ENCODE data around the gene HOXB2.

The HOXB2 gene

DNA sequence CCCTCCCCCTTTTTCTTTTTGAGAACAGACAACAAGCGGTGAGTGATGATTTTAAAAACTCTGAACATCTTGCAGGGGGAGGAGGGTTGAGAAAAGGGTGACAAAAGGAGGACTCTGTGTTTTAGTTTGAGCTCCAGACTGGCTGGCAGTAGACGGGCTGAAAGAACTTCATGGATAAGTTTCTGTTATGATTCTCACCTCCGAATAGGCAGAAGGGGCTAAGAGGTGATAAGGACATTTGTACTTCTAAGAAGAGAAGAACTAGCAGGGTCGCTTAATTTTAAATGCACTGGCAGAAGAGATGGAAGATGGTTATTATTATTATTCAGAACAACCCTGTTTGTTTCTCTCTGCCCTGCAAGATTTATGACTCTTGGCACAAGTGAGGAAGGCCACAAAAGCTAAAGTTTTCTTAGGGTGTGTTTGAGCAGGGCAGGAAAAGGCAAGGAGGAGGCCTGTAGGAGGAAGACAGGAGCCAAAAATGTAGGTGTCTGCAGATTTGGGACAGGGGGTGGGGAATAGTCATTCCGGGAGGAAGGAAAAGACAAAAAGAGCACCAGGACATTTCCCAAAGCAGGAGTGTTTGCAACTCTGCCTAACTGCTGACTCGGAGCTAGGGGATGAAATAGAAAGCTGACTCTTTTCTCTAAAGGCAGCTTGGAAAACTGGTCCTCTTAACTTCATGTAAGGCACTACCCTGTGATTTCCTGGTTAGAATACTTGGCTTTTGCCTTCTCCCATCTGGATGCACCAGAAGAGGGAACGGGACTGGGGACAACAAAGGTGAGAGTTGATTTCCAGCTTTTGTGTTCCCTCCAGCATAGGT, 11.9 kb upstream of the HOXB2 start:
- WGBS (ENCODE audit: extremely low coverage, insufficient coverage, low lambda C conversion rate): no CpG with 5 or more reads among the region's 7 CpGs

DNA sequence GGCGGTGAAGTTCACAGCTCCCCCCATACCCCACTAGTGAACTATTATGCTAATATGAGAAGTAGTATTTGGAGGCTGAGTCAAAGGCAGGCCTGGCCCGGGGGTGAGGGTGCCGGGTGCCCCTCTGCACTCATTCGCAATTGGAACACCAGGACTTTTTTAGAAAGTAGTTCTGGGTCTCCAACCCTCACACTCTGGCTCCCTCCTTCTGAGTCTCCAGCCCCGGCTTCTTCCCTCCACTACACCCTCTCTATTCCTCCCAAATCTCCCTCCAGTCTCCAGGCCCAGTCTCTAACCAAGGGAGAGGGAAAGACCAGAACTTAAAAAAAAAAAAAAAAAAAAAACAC, 11.3 kb upstream of the HOXB2 start:
- H3K56ac ChIP-seq (ENCODE audit: low read length): no peak overlapping the region
- H3K4ac ChIP-seq (ENCODE audit: low read depth, low read length): no peak overlapping the region
- H3K9ac ChIP-seq (ENCODE audit: low read length): no peak overlapping the region
- no peak overlapping the region for H2AK5ac ChIP-seq (ENCODE audit: low read length)
- H4K8ac ChIP-seq (ENCODE audit: low read depth, low read length): no peak overlapping the region
- H3K79me1 ChIP-seq (ENCODE audit: low read length): no peaks in the 10 kb centered on the region
- no peaks in the 10 kb centered on the region for H3K79me2 ChIP-seq (ENCODE audit: control insufficient read depth, insufficient read depth, low read length)
- no peak overlapping the region for H3K27ac ChIP-seq (ENCODE audit: low read depth, low read length)
- H3K23ac ChIP-seq (ENCODE audit: low read length): no peak overlapping the region
- peaks cover 85% of the 10 kb centered on the region for H3K27me3 ChIP-seq (ENCODE audit: insufficient read depth, low read length, poor library complexity)
- no peak overlapping the region for H2BK5ac ChIP-seq (ENCODE audit: low read length)
- H3K36me3 ChIP-seq (ENCODE audit: control insufficient read depth, insufficient read depth, low read length): no peaks in the 10 kb centered on the region
- no CpG with 5 or more reads among the region's 5 CpGs for WGBS (ENCODE audit: extremely low coverage, insufficient coverage, low lambda C conversion rate)
- H3K4me2 ChIP-seq (ENCODE audit: low read length): no peak overlapping the region
- H3K18ac ChIP-seq (ENCODE audit: low read length): no peak overlapping the region
- H4K5ac ChIP-seq (ENCODE audit: low read length): no peak overlapping the region
- H3K4me1 ChIP-seq (ENCODE audit: control insufficient read depth, low read depth, low read length): no peaks in the 10 kb centered on the region
- no peak overlapping the region for H3K4me3 ChIP-seq (ENCODE audit: low read length)
- no peak for DNase-seq
- H2BK15ac ChIP-seq (replicated peaks; ENCODE audit: low read depth): no peak overlapping the region
- H2BK120ac ChIP-seq (ENCODE audit: low read depth, low read length): no peak overlapping the region

More for the DNA sequence above, 11.9 kb upstream of the HOXB2 start:
- H2BK15ac ChIP-seq (replicated peaks; ENCODE audit: low read depth): no peak overlapping the region
- H3K79me1 ChIP-seq (ENCODE audit: low read length): no peaks in the 10 kb centered on the region
- H3K23ac ChIP-seq (ENCODE audit: low read length): no peak overlapping the region
- H2BK5ac ChIP-seq (ENCODE audit: low read length): no peak overlapping the region
- no peak overlapping the region for H4K8ac ChIP-seq (ENCODE audit: low read depth, low read length)
- no peak overlapping the region for H2BK120ac ChIP-seq (ENCODE audit: low read depth, low read length)
- no peak overlapping the region for H3K27ac ChIP-seq (ENCODE audit: low read depth, low read length)
- H3K56ac ChIP-seq (ENCODE audit: low read length): no peak overlapping the region
- H3K27me3 ChIP-seq (ENCODE audit: insufficient read depth, low read length, poor library complexity): peaks cover 85% of the 10 kb centered on the region
- H2AK5ac ChIP-seq (ENCODE audit: low read length): no peak overlapping the region
- no peaks in the 10 kb centered on the region for H3K36me3 ChIP-seq (ENCODE audit: control insufficient read depth, insufficient read depth, low read length)
- H3K79me2 ChIP-seq (ENCODE audit: control insufficient read depth, insufficient read depth, low read length): no peaks in the 10 kb centered on the region
- no peak overlapping the region for H3K9ac ChIP-seq (ENCODE audit: low read length)
- no peak for DNase-seq
- no peak overlapping the region for H3K18ac ChIP-seq (ENCODE audit: low read length)
- H3K4me3 ChIP-seq (ENCODE audit: low read length): no peak overlapping the region
- H3K4ac ChIP-seq (ENCODE audit: low read depth, low read length): no peak overlapping the region
- H3K4me2 ChIP-seq (ENCODE audit: low read length): no peak overlapping the region
- no peak overlapping the region for H4K5ac ChIP-seq (ENCODE audit: low read length)
- H3K4me1 ChIP-seq (ENCODE audit: control insufficient read depth, low read depth, low read length): no peaks in the 10 kb centered on the region

DNA sequence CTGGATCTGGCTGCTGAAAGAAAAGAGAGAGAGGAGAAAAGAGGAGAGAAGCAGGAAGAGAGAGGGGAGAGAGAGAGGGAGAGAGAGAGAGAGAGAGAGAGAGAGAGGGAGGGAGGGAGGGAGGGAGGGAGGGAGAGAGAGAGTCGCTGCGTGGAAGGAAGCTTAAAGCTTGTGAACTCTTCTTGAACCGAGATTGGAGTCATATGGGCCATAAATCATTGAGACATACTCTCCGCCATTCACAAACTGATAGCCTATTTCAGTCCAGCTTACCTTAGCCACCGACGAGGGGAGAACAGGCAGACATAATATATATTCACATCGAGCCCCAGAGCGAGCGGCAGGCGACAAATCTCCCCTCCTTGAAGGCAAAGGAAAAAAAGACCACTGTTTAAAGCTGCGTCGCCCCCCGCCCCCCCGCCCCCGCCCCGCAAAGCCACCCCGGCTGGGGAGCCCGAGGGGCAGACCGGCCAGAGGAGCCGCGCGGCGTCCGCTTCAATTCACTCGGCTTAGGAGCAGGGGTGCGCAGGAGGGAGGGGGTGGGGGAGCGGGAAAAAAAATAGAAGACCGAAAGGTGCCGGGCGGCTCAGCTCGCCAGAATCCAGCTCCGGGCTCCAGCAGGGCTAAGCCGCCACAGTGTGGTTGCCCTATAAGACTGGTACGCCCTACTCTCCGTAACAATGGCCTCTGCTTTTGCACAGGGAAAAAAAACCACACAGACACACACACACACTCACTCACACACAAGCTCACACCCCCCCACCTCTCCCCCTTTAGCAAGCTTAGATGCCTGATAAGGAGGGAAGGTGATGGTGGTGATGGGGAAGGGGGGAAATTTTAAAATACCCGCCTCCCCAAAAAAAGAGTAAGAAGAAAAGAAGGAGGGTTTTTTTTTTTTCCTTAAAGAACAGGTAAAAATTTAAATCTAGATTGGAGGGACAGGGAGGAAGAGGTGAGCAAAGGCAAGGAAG, 10.6 kb upstream of the HOXB2 start:
- H3K18ac ChIP-seq (ENCODE audit: low read length): peak overlapping the region; percentile 22
- H2BK120ac ChIP-seq (ENCODE audit: low read depth, low read length): no peak overlapping the region
- no peak overlapping the region for H3K23ac ChIP-seq (ENCODE audit: low read length)
- no peak overlapping the region for H3K27ac ChIP-seq (ENCODE audit: low read depth, low read length)
- H3K27me3 ChIP-seq (ENCODE audit: insufficient read depth, low read length, poor library complexity): peaks cover 84% of the 10 kb centered on the region
- H3K79me2 ChIP-seq (ENCODE audit: control insufficient read depth, insufficient read depth, low read length): no peaks in the 10 kb centered on the region
- no peak overlapping the region for H2BK5ac ChIP-seq (ENCODE audit: low read length)
- H2BK15ac ChIP-seq (replicated peaks; ENCODE audit: low read depth): no peak overlapping the region
- H3K4ac ChIP-seq (ENCODE audit: low read depth, low read length): no peak overlapping the region
- H3K4me2 ChIP-seq (ENCODE audit: low read length): peak overlapping the region; percentile 14
- no peaks in the 10 kb centered on the region for H3K36me3 ChIP-seq (ENCODE audit: control insufficient read depth, insufficient read depth, low read length)
- DNase-seq: no peak
- no peaks in the 10 kb centered on the region for H3K79me1 ChIP-seq (ENCODE audit: low read length)
- H2AK5ac ChIP-seq (ENCODE audit: low read length): no peak overlapping the region
- no CpG with 5 or more reads among the region's 36 CpGs for WGBS (ENCODE audit: extremely low coverage, insufficient coverage, low lambda C conversion rate)
- H3K4me1 ChIP-seq (ENCODE audit: control insufficient read depth, low read depth, low read length): no peaks in the 10 kb centered on the region
- H3K56ac ChIP-seq (ENCODE audit: low read length): no peak overlapping the region
- no peak overlapping the region for H4K8ac ChIP-seq (ENCODE audit: low read depth, low read length)
- no peak overlapping the region for H4K5ac ChIP-seq (ENCODE audit: low read length)
- H3K4me3 ChIP-seq (ENCODE audit: low read length): no peak overlapping the region
- H3K9ac ChIP-seq (ENCODE audit: low read length): no peak overlapping the region

DNA sequence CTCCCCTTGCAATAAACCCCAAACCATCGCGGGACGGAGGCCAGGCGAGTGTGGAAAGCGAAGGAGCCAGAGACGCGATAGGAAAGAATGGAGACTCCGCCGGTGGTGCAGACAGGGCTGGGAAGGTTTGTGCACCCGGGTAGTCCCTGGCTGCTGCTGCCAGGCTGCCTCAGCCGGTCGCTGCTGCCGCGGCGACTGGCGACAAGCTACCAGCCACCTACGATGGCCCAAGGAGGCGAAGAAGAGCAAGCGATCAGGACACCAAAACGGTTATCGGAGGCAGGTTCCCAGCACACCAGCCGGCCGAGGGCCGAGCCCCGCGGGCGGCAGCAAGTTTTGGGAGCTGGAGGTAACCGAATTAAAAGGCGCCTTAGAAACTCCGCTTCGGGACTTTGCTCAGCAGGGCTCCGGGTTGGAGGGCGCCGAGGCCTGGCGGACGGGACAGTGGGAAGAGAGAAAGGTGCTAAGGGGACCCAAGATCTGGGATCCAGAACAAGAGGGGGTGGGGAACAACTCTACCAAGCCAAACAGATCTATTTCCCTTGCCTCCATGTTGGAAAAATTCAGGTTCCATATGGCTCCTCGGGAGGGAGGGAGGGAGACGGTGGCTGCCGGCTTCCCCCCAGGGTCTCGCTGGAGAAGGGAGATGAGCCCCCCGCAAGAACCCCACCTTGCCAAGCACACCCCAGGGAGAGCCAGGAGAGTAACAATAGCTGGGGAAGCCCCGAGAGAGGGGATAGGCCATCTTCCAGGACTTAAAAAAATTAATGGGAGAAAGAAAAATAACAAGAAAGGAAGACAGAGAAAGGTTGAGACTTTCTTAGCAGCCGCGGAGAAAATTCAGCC, 9.7 kb upstream of the HOXB2 start:
- no peak overlapping the region for H2BK5ac ChIP-seq (ENCODE audit: low read length)
- H3K9ac ChIP-seq (ENCODE audit: low read length): peak overlapping the region; percentile 47
- H3K4me3 ChIP-seq (ENCODE audit: low read length): no peak overlapping the region
- peak overlapping the region; percentile 23 for H3K4ac ChIP-seq (ENCODE audit: low read depth, low read length)
- H3K79me2 ChIP-seq (ENCODE audit: control insufficient read depth, insufficient read depth, low read length): no peaks in the 10 kb centered on the region
- peak overlapping the region; percentile 3 for H3K18ac ChIP-seq (ENCODE audit: low read length)
- WGBS (ENCODE audit: extremely low coverage, insufficient coverage, low lambda C conversion rate): no CpG with 5 or more reads among the region's 44 CpGs
- H2BK120ac ChIP-seq (ENCODE audit: low read depth, low read length): no peak overlapping the region
- no peaks in the 10 kb centered on the region for H3K4me1 ChIP-seq (ENCODE audit: control insufficient read depth, low read depth, low read length)
- H4K5ac ChIP-seq (ENCODE audit: low read length): no peak overlapping the region
- H3K56ac ChIP-seq (ENCODE audit: low read length): peak overlapping the region; percentile 73
- H3K79me1 ChIP-seq (ENCODE audit: low read length): no peaks in the 10 kb centered on the region
- no peak overlapping the region for H3K27ac ChIP-seq (ENCODE audit: low read depth, low read length)
- no peak overlapping the region for H4K8ac ChIP-seq (ENCODE audit: low read depth, low read length)
- H3K36me3 ChIP-seq (ENCODE audit: control insufficient read depth, insufficient read depth, low read length): no peaks in the 10 kb centered on the region
- no peak for DNase-seq
- H3K23ac ChIP-seq (ENCODE audit: low read length): no peak overlapping the region
- no peak overlapping the region for H2BK15ac ChIP-seq (replicated peaks; ENCODE audit: low read depth)
- peak overlapping the region; percentile 71 for H3K4me2 ChIP-seq (ENCODE audit: low read length)
- no peak overlapping the region for H2AK5ac ChIP-seq (ENCODE audit: low read length)
- peaks cover 82% of the 10 kb centered on the region for H3K27me3 ChIP-seq (ENCODE audit: insufficient read depth, low read length, poor library complexity)

DNA sequence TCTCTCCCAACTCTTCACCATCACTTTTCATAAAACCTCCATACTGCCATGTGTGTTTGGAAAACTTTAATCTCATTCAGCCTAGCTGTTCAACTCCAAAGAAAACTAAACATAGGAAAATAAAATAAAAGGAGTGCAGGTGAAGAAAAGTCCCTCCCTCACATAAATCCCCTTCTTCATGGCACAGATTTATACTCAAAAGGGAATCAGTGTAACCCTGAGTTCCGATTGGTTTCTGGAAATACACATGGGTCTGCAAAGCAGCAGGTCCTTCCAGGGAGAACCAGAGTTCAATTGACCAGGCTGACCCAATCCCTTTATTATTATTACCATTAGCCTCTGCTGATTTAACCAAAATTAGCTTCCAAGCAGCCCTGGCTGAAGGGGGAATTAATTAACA, 8.9 kb upstream of the HOXB2 start:
- Histone ChIP-seq H3K9ac (ENCODE audit: low read length) (no peak overlapping the region), H3K18ac (ENCODE audit: low read length) (no peak overlapping the region), H3K4me2 (ENCODE audit: low read length) (no peak overlapping the region), H3K23ac (ENCODE audit: low read length) (no peak overlapping the region), H3K4me1 (ENCODE audit: control insufficient read depth, low read depth, low read length) (no peaks in the 10 kb centered on the region), H2BK120ac (ENCODE audit: low read depth, low read length) (no peak overlapping the region), H3K79me2 (ENCODE audit: control insufficient read depth, insufficient read depth, low read length) (no peaks in the 10 kb centered on the region), H3K27ac (ENCODE audit: low read depth, low read length) (no peak overlapping the region), H2AK5ac (ENCODE audit: low read length) (no peak overlapping the region), H2BK5ac (ENCODE audit: low read length) (no peak overlapping the region), H3K56ac (ENCODE audit: low read length) (no peak overlapping the region), H3K79me1 (ENCODE audit: low read length) (no peaks in the 10 kb centered on the region), H3K27me3 (ENCODE audit: insufficient read depth, low read length, poor library complexity) (peaks cover 77% of the 10 kb centered on the region), H4K8ac (ENCODE audit: low read depth, low read length) (no peak overlapping the region), H3K36me3 (ENCODE audit: control insufficient read depth, insufficient read depth, low read length) (no peaks in the 10 kb centered on the region), H2BK15ac (replicated peaks; ENCODE audit: low read depth) (no peak overlapping the region), H3K4ac (ENCODE audit: low read depth, low read length) (no peak overlapping the region), H4K5ac (ENCODE audit: low read length) (no peak overlapping the region), H3K4me3 (ENCODE audit: low read length) (no peak overlapping the region)
- no peak for DNase-seq
- WGBS (ENCODE audit: extremely low coverage, insufficient coverage, low lambda C conversion rate): no CpG with 5 or more reads among the region's 1 CpG
